HCT116 (cell line): Measurements from ENCODE around the gene DPP9.
"Not testable (repeated sequence)": the region's sequence is repeated elsewhere in the genome, so short reads cannot be mapped to it uniquely, and the experiment has no call there.

Experiments used
- POLR2A ChIP-seq: IDR thresholded peaks from 2 replicates; pipeline ENCODE4 v1.7.0; 2011; ENCODE audit warnings: borderline replicate concordance; ENCODE audit not compliant: insufficient read depth, insufficient read length; ENCODE audit errors: extremely low read depth
- POLR2AphosphoS5 ChIP-seq: IDR thresholded peaks from 2 replicates; pipeline ENCODE4 v1.6.1; 2011; ENCODE audit warnings: mild to moderate bottlenecking, low read depth, low read length, moderate library complexity

GRCh38 chr19:4715178-4715528 is 8.5 kb downstream of the DPP9 start:
- not testable (repeated sequence) for TF ChIP-seq POLR2AphosphoS5, POLR2A
